H1 (cell line): ENCODE data around the gene CCDC63. TPM values are rescaled to one million over a fixed set of nuclear protein-coding genes. Genes with fewer than 3 reads are reported as not detected.

Source experiments
- ASH2L ChIP-seq: fragments of 200-600, 300-600 bp; sonication (generic); IDR thresholded peaks from one replicate; pipeline ENCODE4 v1.7.1; 2017; ENCODE audit warnings: low read length
- BCL11A ChIP-seq, 2 experiments: IDR thresholded peaks; one replicate each; pipeline ENCODE4 v1.6.1; 2011; ENCODE audit warnings: low read depth in 2 of 2, low read length in 2 of 2, mild to moderate bottlenecking in 2 of 2
- CHD7 ChIP-seq: fragments of 300-600 bp; sonication (generic); IDR thresholded peaks from 2 replicates; pipeline ENCODE4 v1.7.1; 2012; ENCODE audit warnings: low read length, moderate library complexity, mild to moderate bottlenecking, inconsistent platforms; ENCODE audit not compliant: insufficient replicate concordance
- CTBP2 ChIP-seq: IDR thresholded peaks from 2 replicates; pipeline ENCODE4 v1.7.0; 2011; ENCODE audit warnings: borderline replicate concordance, mild to moderate bottlenecking, moderate library complexity, mixed read lengths, low read length; ENCODE audit not compliant: insufficient read depth, insufficient read length
- EP300 ChIP-seq, 2 experiments: IDR thresholded peaks; 1 replicate in 1 of 2; 2 replicates in 1 of 2; pipeline ENCODE4 v1.6.1; 2011 to 2012; ENCODE audit warnings: low read depth in 2 of 2, low read length in 2 of 2, mild to moderate bottlenecking in 2 of 2, borderline replicate concordance in 1 of 2, inconsistent platforms in 1 of 2, moderate library complexity in 1 of 2
- PHF8 ChIP-seq: fragments of 200-600 bp; sonication (generic); conservative IDR thresholded peaks from 2 replicates; pipeline ENCODE4 v1.7.1; 2012; ENCODE audit warnings: low read depth, mild to moderate bottlenecking, inconsistent platforms, low read length, moderate library complexity
- RAD21 ChIP-seq, 2 experiments: IDR thresholded peaks in 1 of 2; conservative IDR thresholded peaks in 1 of 2; 2 replicates each; pipeline ENCODE4 v1.6.1; 2011; ENCODE audit warnings: low read depth in 2 of 2, low read length in 2 of 2, improper control_type of control experiment in 1 of 2, inconsistent platforms in 1 of 2, mild to moderate bottlenecking in 1 of 2, moderate library complexity in 1 of 2
- RFX5 ChIP-seq: IDR thresholded peaks from 2 replicates; pipeline ENCODE4 v1.6.1; 2011; ENCODE audit warnings: low read depth, low read length, improper control_type of control experiment, borderline replicate concordance
- SIRT6 ChIP-seq: IDR thresholded peaks from one replicate; pipeline ENCODE4 v1.7.1; 2012; ENCODE audit warnings: low read length, inconsistent platforms
- polyA plus RNA-seq, 7 experiments: library from polyadenylated mRNA; depleted of rRNA in 3 of 7; stranded (reverse) in 5 of 7; unstranded in 2 of 7; fragments of >200 nt in 5 of 7; fragments of 200-250 nt in 2 of 7; gene quantifications; 1 replicate in 5 of 7; 2 replicates in 1 of 7; 4 replicates in 1 of 7; pipeline versions ENCODE4 v1.2.1 to v1.2.3, GENCODE V29; 2011 to 2013; ENCODE audit warnings: missing spikeins in 2 of 7, mixed read lengths in 2 of 7
- total RNA-seq: library from RNA; stranded (reverse); fragmentation: NEBNext Ultra II Directional; extraction: Animal tissue kit (Norgen Biotek cat#: 25700); gene quantifications from 2 replicates; pipeline ENCODE4 v1.2.1, GENCODE V29; 2021

Gene CCDC63
- total and polyA plus RNA-seq, 2 of the 8 experiments (the other 6 are each of a cell fraction or from before 2014, with no cell fraction given), result 0.42 to 0.93 TPM

GRCh38 chr12:110917467-110917866 lies 70.7 kb downstream of the CCDC63 start (continued):
- TF ChIP-seq CHD7 (no peak), BCL11A (IDR thresholded peaks at IDR 0.05; ENCODE audit: low read depth in 2 of 2, low read length in 2 of 2) (no peak), PHF8 (no peak), RFX5 (no peak), RAD21 (IDR thresholded peaks at IDR 0.05 in 1 of 2, conservative IDR thresholded peaks at IDR 0.05 in 1 of 2; ENCODE audit: low read depth in 2 of 2, low read length in 2 of 2) (no peak), CTBP2 (no peak), SIRT6 (no peak), EP300 (IDR thresholded peaks at IDR 0.05; ENCODE audit: borderline replicate concordance in 1 of 2, low read depth in 2 of 2, low read length in 2 of 2) (no peak), ASH2L (no peak)
